HG03103 (cell line): ENCODE data around the gene MEDAG.

ENCODE experiments used
- ATAC-seq: cut with Tn5 transposase; IDR thresholded peaks from one replicate; pipeline ENCODE4 v1.9.1; 2021; ENCODE audit warnings: low read depth; ENCODE audit not compliant: unreplicated experiment

The MEDAG gene

DNA sequence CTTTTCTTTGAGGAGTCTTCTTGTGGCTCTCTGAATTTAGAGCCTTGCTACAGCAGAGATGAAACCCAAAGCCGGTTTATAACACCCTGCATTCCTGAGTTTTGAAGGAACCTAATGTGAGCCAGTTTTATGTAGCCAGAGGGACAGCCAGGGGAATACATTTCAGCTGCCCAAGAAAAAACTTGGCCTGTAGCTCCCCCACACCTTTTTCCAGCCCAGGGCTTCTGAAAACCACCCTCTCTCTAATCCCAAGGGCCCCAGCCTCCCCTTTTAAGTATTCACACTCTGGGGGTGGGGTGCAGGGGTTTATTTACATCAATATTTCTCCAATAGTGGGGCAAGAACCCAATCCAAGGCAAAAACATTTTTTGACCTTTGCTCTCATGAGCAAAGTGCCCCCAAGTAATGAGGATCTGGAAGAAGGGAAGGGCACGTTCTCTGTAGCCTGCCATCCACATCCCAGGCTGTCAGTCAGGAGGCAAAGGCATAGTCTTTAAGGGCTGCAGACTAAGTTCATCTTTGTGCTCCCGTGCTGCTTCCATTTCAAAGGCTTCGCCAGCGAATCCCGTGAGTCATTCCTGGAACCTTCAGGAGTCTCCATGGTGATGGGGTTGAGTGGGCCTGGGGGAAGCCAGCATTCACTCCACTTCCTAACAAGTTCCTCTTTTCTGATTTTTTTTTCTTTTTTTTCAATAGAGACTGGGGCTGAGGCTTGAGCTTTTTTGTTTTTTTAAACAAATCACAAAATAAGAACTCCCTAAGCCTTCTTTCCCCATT is 33.2 kb upstream of the MEDAG start:
- ATAC-seq = no peak

DNA sequence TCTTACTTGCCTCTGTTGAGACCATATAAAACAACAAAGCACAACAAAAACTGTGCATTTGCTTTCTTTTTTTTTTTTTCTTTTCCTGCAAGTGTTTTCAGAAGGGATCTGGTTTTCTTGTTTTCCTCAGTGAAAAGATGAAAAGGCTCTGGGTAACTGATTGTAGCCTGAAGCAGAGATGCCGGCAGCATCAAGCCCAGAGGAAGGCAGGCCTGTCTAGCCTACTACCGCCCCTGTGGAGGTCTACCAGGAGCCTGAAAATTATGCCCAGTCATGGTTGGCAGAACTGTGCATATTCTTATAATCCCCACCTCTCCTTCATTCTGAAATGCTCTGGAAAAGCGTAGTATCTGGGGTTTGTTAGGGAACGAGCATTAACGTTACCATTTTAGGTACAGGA is 32.6 kb upstream of the MEDAG start:
- no peak for ATAC-seq

DNA sequence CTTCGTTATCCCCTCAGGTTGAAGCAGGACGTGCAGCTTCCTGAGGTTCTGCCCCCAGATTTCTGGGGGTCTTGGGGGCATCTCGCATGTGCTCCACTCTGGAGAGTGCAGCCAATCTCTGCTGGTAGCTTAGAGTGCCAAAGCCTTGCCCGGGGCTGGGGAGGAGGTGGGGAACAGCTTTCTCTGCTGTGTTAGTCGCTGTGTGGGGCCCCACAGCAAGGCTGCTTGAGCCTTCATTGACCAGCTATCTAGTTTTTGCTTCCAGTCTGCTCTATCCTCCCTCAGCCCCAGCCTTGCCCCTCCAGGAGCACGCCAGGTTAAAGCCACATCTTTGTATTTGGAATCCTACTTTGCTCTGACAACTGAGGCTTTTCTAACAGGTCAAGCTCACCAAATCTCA is 32.0 kb upstream of the MEDAG start:
- no peak for ATAC-seq

DNA sequence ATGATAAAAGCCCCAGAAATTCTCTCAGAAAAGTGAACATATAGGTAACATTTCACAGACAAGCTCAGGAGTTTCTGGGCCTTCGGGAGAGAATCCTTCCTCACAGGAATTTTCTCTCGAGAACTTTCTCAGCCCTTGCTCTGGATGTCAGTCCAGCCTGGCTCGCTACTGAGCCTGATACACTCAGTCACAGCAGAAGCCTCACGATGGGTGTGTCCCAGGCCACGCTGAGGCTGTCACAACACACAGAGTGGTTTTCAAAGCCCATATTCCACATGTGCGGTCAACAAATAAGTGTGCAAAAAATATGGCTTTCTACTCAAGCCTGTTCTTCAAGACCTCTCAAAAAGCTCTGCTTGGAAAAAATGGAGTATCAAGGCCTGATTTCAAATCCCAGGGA is 31.5 kb upstream of the MEDAG start:
- ATAC-seq = no peak

DNA sequence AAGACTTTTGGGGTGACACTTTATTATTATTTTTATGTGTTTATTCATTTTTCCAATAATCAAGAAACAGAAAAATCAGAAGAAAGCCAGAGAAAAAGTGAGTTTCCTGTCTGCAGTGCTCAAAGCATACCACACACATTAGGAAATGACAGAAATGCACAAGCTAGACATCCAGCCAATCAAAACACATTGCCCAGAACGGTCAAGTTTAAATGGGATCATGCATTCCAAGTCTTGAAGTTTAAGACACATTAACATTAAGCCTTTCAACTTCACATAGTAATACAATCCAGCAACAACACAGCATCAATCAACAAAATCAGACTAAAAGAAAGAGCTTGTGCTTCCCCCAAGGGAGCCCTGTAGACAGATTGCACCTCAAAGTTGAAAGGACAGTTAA is 28.7 kb upstream of the MEDAG start:
- no peak for ATAC-seq

DNA sequence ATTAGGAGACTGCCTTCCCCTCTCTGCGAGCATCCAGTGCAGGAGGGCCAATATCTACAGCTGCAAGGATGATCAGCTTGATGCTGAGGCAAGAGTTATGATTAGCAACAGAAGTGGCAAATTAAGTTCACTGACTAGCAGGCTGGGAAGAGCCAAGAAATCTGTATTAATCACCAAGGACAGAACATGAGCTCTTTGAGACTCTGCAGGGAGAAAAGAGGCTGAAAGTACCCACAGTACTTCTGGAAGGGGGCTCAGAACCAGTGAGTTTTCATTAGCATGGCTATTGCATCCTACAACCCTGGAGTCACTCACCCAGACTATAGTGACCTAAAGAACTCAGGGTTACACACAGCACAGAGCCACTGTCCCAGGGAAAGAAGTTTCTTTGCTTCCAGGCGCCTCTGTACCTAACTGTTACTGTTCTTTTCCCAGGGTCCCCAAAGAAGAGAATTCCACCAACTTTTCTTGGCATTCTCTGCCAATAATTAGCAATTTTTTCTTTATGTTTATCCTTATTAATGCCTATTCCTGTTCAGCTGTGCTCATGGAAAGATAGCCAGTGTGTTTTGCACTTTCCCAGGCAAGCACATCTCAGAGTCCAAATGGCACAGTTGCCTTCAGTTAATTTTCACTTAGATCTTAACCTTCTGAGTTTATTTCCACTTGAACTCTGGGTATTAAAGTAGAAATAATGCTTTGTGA is 25.8 kb upstream of the MEDAG start:
- ATAC-seq = no peak

DNA sequence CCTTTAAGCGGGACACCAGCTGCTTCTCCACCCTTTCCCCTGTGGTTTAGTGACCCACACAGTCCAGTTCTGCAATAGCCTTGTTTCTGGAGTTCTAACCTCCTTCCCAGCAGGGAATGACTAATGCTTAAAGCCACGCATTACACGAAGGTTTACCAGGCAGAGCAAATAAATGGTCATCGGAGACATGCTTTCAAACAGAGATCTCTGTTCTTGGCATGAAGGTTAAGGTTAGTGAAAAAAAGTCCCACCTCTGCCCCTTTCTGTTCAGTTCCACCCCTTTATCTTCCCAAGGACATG is 25.3 kb upstream of the MEDAG start:
- no peak for ATAC-seq

DNA sequence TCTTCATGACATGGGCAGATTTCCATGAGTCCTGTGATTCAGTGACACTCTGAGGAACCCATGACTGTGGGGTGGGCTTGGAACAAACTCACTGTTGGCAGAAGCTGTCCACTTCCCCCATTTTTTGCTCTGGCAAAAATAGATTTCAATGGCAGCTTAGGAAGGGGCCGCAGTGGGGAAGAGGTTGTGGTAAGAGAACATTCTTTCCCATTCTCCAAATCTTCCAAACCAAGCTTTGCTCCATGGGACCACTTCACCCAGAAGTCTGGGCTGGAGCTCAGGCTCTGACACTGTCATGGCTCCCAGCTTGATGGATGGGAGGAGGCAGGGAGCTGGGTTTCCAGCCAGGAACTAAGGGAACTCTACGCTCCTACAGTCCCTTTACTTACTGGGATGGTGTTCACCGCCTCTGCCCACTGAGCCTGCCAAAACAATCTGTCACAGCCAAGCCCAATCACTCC is 24.9 kb upstream of the MEDAG start:
- ATAC-seq = no peak

DNA sequence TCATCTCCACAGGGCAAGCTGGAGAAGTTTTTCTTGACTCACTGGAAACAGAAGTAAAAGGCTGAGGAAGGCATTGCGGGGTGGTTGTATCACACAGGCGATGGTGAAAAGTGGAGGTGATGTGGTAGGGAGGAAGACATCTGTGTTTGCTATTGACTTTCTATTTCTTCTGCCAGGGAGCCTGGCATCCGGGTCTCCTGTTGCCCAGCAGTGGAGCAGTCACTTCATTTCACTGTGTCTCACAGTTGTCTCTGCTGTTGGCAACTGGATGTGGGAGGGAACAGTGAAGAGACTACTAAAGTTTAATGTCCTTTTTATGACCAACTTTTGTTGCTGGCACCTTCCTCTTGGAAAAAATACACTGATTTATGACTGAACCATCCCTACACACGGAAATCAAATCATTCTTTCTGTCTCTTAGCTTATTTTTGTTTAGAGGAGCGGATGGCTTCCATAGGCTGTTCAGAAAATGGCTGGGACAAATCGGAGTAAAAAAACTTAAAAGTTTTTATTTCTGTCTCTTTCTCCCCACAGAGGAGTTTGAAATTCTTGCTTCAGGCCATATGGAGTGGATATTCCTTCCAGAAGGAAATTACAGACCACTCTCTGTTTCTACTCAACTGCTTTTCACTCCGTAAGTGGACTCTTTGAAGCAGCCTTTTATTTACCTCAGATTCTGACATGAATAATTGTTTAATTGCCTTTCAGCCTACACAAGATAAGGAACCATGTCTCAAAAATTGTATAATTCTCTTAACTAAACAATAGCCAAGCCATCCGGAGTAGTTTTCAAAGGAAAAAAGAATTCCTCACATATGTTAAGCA is 23.8 kb upstream of the MEDAG start:
- no peak for ATAC-seq

DNA sequence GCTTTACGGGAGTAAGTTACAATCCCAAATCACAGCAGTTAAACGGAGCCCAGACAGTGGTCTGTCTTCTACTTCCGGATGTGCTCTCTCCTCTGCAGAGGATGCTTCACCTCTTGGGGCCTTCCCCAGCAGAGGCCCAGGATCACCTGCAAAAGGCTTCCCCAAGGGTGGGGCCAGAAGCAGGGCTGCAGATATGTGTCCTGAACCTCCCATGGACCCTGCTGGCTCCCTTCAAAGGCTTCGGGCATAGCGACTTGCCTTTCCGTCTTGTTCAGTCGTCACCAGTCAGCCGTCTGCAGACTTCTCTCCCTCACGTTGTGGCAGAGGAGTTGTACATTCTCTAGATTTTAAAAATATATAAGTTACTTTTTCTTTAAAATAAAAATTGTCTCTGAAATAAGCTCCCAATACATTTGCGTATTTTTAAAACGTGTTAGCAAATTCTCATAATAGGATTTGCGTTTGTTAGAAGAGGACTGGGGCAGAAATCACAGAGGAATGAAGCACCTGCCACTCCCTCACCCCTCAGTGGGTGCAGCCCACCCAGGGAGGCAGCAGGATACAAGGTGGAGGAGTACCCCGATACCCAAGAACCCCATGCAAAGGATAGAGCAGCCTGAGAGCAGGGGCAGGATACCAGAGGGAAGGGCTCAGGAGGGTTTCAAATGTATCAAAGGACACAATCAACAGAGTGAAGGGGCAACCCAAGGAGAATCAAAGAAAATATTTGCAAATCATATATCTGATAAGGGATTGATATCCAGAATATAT is 22.9 kb upstream of the MEDAG start:
- ATAC-seq = no peak

DNA sequence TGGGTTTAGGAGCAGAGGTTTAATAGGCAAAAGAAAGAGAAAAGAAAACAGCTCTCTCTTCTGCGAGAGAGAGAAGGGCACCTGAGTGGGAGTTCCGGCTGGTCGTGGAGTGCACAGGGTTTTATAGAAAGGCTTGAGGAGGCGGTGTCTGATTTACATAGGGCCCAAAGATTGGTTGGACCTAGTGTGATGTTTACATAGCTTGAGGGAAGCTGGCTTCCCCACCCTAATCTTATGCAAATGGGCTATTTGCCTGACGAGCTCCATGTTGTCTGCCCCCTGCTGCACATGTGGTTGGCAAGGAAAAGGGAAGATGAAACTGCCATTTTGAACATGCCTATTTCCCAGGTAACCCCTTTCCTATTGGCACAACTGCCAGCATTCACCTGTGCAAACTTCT is 21.5 kb upstream of the MEDAG start:
- no peak for ATAC-seq

DNA sequence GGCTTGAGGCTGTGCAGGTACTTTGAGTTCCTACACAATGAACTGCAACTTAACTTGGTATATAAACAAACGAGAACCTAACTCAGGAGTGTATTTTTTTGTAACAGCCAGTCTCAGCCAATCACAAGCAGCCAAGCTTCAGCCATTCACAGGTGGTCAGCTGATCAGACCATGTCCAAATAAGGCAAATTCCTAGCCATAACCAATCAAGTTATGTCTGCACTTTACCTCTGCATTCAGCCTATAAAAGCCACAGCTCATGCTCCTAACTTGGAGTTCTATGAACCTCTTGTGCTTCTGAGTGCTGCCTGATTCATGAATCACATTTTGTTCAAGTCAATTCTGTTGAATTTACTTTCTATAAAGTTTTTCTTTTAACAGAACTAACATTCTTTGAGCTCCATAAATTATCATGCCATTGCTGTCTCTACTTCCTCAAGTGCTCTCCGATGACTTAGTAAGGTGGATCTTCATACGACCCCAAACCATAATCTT is 16.8 kb upstream of the MEDAG start:
- no peak for ATAC-seq

DNA sequence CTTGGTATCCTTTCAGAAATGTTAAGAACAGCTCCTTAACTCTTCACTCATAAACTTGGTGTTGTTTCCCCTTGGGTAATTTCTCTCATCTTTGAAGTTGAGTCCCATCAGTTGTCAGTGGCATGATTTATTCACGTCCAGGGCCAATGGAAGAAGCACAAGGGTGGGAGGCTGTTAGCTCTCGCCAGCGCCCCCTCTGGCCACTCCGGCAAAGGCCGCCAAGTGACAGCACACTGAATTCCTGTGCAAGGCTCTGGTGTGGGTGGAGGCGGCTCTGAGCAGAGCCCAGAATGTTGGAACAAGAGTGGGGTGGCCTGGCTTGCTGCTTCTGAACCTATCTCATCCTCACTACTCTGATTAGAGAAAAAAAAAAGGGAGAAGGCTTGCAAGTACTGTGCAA is 13.1 kb upstream of the MEDAG start:
- ATAC-seq = no peak

DNA sequence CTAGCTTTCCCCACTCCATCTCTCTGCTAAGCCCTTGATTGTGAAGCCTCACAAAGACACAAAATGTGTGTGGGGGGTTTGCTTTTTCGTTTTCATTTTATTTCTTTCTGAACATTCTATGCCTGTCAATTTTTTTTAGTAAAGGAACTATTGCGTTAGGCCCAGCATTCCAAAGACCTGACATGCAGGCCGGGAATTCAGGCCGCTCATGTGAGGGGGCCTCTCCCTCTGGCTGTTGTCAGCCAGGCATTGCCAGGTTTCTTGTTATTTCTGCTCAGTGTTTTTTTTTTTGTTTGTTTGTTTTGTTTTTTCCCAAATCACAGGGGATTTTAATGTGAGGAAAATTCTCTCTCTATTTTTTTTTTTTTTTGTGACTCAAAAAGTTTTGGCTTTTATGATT is 10.3 kb upstream of the MEDAG start:
- no peak for ATAC-seq

DNA sequence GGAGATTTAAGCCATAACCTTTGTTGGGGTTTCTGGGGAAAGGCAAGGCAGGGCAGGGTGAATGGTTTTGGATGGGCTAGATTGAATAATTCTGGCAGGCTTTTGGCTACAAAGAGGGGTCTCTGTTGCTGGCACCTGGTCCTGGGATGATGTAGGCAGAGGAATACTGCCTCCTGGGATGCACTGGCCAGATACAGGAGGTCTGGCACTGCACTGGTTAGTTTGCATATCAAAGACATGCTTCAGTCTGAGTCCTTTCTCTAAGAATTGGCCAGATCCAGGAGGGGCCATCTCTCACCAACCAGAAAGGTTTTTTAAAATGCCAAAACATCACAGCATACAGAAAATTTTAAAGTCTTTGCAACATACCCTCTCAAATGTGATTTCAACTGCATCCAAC is 8.0 kb upstream of the MEDAG start:
- no peak for ATAC-seq

DNA sequence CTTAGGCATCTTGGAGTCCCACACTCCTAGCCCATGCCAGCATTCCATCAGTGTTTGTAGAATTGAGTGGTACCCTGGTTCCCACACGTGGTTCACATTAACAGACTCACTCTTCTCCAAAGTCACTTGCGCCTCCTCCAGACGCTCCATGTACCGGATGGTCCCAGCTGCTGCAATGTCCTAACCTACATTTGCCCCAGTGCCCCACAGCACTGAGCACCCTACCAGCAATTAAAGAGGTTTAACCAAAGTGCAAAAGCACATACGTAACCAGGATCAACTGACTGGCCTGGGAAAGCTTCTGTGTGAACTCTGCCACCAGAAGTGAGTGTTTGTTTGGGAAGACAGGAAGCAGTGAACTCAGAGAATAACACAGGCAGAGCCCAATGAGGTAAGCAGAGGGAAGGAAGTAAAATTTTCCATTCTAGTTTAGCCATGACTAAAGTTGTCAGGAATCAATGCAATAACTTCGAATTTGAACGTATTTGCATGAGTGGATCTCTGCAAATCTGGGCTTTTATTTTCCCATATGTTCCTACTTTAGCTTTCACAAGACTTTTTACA is 7.3 kb upstream of the MEDAG start:
- ATAC-seq = no peak

DNA sequence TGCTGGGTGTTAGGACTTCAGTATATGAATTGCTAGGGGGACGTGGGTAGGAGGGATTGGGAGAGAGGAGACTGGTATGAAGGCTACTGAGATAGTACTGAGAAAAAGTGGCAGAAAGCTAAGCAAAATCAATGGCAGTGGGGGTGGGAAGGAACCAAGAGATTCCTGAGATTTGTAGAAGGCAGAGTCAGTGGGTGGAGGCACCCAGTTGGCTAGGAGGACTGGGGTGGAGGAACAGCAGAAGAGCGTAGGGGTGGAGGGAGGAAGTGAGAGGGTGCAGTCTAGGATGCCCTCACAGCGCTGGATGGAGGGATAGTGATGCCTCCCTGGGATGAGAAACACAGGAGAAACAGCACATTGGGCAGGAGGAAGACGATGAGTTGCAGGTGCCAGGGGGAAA is 5.6 kb upstream of the MEDAG start:
- ATAC-seq = no peak

DNA sequence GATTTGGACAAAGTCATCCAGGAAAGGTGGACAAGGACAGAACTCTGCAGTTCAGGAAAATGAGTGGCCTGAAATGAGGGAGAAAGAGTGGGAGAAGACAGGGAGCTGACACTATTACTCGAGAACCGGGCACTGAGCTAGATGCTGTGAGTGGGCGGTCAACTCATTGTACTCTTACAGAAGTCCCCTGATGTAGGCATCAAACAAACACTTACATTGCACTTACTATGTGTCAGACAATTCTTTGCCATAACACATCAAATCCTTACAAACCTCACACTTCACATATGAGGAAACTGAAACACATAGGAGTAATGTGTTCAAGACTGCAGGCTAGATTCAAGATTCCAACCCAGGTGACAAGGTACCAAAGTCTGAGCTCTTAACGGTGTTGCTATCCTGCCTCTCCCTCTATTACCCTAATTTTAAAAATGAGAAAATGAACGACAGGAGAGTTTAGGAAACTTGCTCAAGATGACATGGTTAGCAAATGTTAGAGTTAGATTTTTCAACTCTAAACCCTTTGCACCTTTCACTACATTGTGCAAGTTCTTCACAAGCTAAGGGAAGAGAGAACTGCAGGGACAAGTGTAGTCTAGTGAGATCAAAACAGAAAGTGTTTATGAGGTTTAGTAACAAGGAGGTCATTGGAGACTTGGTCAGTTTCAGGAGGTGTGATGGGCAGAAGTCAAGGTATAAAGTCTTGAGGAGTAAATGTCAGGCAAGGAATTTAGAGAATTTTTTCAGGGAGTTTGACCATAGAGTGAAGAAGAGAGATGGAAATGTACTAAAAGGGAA is 4.9 kb upstream of the MEDAG start:
- ATAC-seq = no peak

DNA sequence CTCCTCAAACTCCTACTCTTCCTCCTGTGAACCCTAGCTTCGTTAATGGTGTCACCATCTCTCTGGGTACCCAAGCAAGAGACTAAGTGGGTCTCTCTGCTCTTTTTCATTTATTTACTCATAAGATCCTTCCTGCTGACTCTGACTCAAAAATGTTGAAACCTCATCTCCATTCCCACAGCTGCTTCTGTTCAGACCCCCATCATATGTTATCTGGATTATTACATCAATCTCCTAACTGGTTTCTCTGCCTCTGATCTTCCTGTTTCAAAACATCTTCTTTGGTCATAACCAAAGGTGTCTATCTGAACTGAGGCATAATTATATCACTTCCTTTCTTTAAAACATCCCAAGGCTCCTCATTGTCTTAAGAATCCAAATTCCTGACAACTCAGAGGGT is 2.0 kb upstream of the MEDAG start:
- ATAC-seq = no peak
